GM12878 (cell line): ENCODE measurements around the gene PLVAP. TPM values are rescaled to one million over a fixed set of nuclear protein-coding genes. Genes with fewer than 3 reads are reported as not detected.

Experiments
- ATAC-seq: fragments of 200-7000 bp; cut with Tn5 transposase; 3 replicates; pipeline ENCODE4 v1.9.1; 2020; ENCODE audit warnings: mild to moderate bottlenecking, moderate library complexity
- BruUV-seq: library from RNA; stranded (reverse); fragments of 400-500 nt; replicated peaks from 2 replicates; lab custom pipeline; 2021; lab: Mats Ljungman, UMichigan
- CTCF ChIA-PET: fragments of 300-600 bp; sonication (Branson Sonifier 250); formaldehyde crosslinking; extraction: SDS; loops from one replicate; lab custom pipeline; 2021; ENCODE audit warnings: inconsistent platforms; lab: Yijun Ruan, JAX
- POLR2A ChIA-PET: fragments of 350-600 bp; formaldehyde crosslinking; extraction: SDS; loops from one replicate; lab custom pipeline; 2021; ENCODE audit warnings: inconsistent platforms; lab: Charles Lee
- RAD21 ChIA-PET: fragments of 300-600 bp; sonication (Branson Sonifier 250); formaldehyde crosslinking; loops from one replicate; lab custom pipeline; 2023; ENCODE audit warnings: antibody characterized with exemption; ENCODE audit not compliant: unreplicated experiment; lab: Charles Lee
- SMC1A ChIA-PET: fragments of 300-600 bp; sonication (Branson Sonifier 250); formaldehyde crosslinking; loops from one replicate; lab custom pipeline; 2023; ENCODE audit not compliant: unreplicated experiment, uncharacterized antibody; lab: Charles Lee
- DNase-seq: peaks from one replicate; pipeline ENCODE4 v3.0.0-alpha.2; 2011; ENCODE audit warnings: low read depth, low spot score
- FAIRE-seq: peaks from 3 replicates; lab custom pipeline; 2011; peaks lifted over from hg19 to GRCh38; lab: Jason Lieb, UNC
- H2AFZ ChIP-seq: 2 replicates; pipeline ENCODE4 v1.6.0; 2011; ENCODE audit warnings: low read depth, low read length, control low read depth; ENCODE audit not compliant: control insufficient read depth
- H3K27ac ChIP-seq: 2 replicates; pipeline ENCODE4 v1.5.1; 2011; ENCODE audit warnings: control low read depth; ENCODE audit not compliant: control insufficient read depth, insufficient read depth
- H3K27me3 ChIP-seq, 2 experiments: replicated peaks in 1 of 2; 2 replicates each; pipeline versions ENCODE4 v1.6.0 to v1.6.1; 2011; ENCODE audit warnings: low read length in 1 of 2; ENCODE audit not compliant: control insufficient read depth in 2 of 2, insufficient read depth in 2 of 2
- H3K36me3 ChIP-seq, 2 experiments: 2 replicates each; pipeline ENCODE4 v1.5.1; 2011; ENCODE audit warnings: low read length in 1 of 2; ENCODE audit not compliant: control insufficient read depth in 2 of 2, insufficient read depth in 2 of 2
- H3K4me1 ChIP-seq: 2 replicates; pipeline ENCODE4 v1.6.1; 2011; ENCODE audit warnings: mild to moderate bottlenecking, low read length, moderate library complexity, mixed read lengths; ENCODE audit not compliant: control insufficient read depth, insufficient read depth
- H3K4me2 ChIP-seq: 2 replicates; pipeline ENCODE4 v1.6.0; 2011; ENCODE audit warnings: control low read depth; ENCODE audit not compliant: control insufficient read depth, insufficient read depth
- H3K4me3 ChIP-seq: fragments of 200-600 bp; sonication (generic); 2 replicates; pipeline ENCODE4 v1.5.1; 2016
- H3K79me2 ChIP-seq: 2 replicates; pipeline ENCODE4 v1.6.0; 2011; ENCODE audit warnings: low read length; ENCODE audit not compliant: control insufficient read depth, insufficient read depth
- H3K9ac ChIP-seq: 2 replicates; pipeline ENCODE4 v1.8.0; 2011; ENCODE audit warnings: low read length, control low read depth, mixed read lengths; ENCODE audit not compliant: control insufficient read depth, insufficient read depth
- H3K9me3 ChIP-seq: replicated peaks from 3 replicates; pipeline ENCODE4 v1.5.1; 2011; ENCODE audit warnings: mild to moderate bottlenecking, low read length; ENCODE audit not compliant: control insufficient read depth, insufficient read depth
- H4K20me1 ChIP-seq: 2 replicates; pipeline ENCODE4 v1.6.0; 2011; ENCODE audit not compliant: control insufficient read depth, insufficient read depth
- BHLHE40 ChIP-seq, 2 experiments: fragments of 450-650 bp in 1 of 2; IDR thresholded peaks; 2 replicates each; pipeline ENCODE4 v1.6.1; 2011 to 2017; ENCODE audit warnings: low read depth in 2 of 2, borderline replicate concordance in 1 of 2, improper control_type of control experiment in 1 of 2, low read length in 1 of 2, mild to moderate bottlenecking in 1 of 2
- E2F8 ChIP-seq: fragments of 450-650 bp; IDR thresholded peaks from 2 replicates; pipeline ENCODE4 v1.6.1; 2018; ENCODE audit warnings: mild to moderate bottlenecking, low read depth, moderate library complexity; ENCODE audit not compliant: partially characterized antibody
- SPI1 ChIP-seq: IDR thresholded peaks from 2 replicates; pipeline ENCODE4 v1.6.1; 2011; ENCODE audit warnings: low read depth, mild to moderate bottlenecking, low read length, moderate library complexity, borderline replicate concordance; ENCODE audit not compliant: insufficient read depth
- WGBS: methylation state at CpG from one replicate; pipeline ENCODE4 v1.1.6; 2016; ENCODE audit warnings: low lambda C conversion rate; ENCODE audit not compliant: insufficient replicate concordance, insufficient coverage; ENCODE audit errors: missing lambda C conversion rate; 5-methylcytosine and 5-hydroxymethylcytosine counted together
- in situ Hi-C: fragments of 300-500 bp; cut with MboI; formaldehyde crosslinking; loops from 9 replicates; pipeline ENCODE4 v1.14.3; 2018; ENCODE audit warnings: mixed read lengths
- intact Hi-C: fragments of 100-400 bp; cut with micrococcal nuclease; formaldehyde crosslinking; loops from one replicate; pipeline ENCODE4 v1.14.2; 2022; ENCODE audit not compliant: unreplicated experiment
- polyA plus RNA-seq, 11 experiments: library from polyadenylated mRNA; depleted of rRNA in 4 of 11; unstranded in 6 of 11; stranded (reverse) in 5 of 11; fragments of >200 nt; fragmentation: Nextera tagmentation in 4 of 11; fragmentation: Illumina TruSeq in 1 of 11; extraction: Ambion mirVana in 4 of 11; extraction: Trizol in 1 of 11; gene quantifications; 1 replicate in 1 of 11; 2 replicates in 10 of 11; pipeline versions ENCODE4 v1.2.1 to v1.2.3, GENCODE V29; 2011 to 2016; ENCODE audit warnings: inconsistent platforms in 2 of 11, missing spikeins in 2 of 11, low read depth in 1 of 11
- total RNA-seq, 4 experiments: library from RNA; depleted of rRNA in 3 of 4; stranded (reverse); fragments of >200 nt in 3 of 4; fragmentation: Illumina TruSeq in 1 of 4; extraction: Trizol in 1 of 4; gene quantifications; 2 replicates each; pipeline versions ENCODE4 v1.2.1 to v1.2.3, GENCODE V29; 2013 to 2021
- TF ChIP-seq, protein P1 (sequence below), 3 experiments: IDR thresholded peaks in 2 of 3; conservative IDR thresholded peaks in 1 of 3; 2 replicates each; pipeline ENCODE4 v1.5.1; 2011; ENCODE audit warnings: low read depth in 3 of 3, low read length in 3 of 3, mild to moderate bottlenecking in 3 of 3, control low read depth in 2 of 3, moderate library complexity in 2 of 3, inconsistent platforms in 1 of 3, mixed read lengths in 1 of 3; ENCODE audit not compliant: control insufficient read depth in 2 of 3, insufficient read depth in 1 of 3; ENCODE audit errors: extremely low read depth in 1 of 3

Gene PLVAP
- total and polyA plus RNA-seq, 10 of the 15 experiments (the other 5 are each of a cell fraction or from before 2014, with no cell fraction given), result 0.03 to 0.54 (median 0.06) TPM; not detected in 4

DNA sequence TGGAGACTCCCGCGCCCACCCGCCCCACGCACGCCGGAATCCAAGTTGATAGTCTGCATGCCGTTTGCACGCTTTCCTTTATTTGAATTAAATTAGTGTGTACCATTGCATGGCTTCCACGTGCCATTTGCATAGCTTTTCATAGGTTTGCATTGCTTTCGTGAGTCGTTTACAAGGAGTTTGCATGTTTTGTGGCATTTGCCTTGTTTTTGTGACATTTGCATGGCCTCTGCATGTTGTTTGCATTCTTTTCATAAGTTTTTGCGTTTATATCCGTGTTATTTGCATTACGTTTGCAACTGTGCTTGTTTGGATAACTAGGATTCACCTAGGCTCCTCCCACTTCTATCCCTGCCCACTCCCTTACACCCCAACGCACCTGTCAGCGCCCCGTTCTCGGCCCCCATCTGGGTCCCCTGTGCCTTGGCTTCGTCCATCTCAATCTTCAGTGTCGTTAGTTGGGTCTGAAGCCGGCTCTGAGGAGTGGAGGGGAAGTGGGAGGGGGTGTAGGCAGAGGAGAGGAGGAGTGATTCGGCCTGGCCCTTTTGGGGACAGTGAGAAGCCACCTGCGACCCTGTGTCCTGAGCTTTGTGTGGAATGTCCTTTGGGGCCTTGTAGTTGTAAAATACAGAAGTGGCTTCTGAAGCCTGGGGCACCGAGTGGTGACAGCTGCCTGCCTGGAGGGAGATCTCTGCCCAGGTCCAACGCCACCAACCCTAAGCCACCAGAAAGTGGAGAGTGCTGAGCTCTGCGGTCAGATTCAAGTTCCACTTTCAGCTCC is 14.4 kb upstream of the PLVAP start:
- Histone ChIP-seq H3K4me2 (peak overlapping the region; percentile 94), H3K9ac (no peak overlapping the region; the same call in 1 of the 2 replicates), H4K20me1 (no peaks in the 10 kb centered on the region), H3K27ac (no peak overlapping the region), H3K9me3 (no peaks in the 10 kb centered on the region; the same call in 1 of the 3 replicates)
- SMC1A ChIA-PET, result interaction anchor here (0.7 to 1.5 kb wide), 2 partner anchors 21 to 98 kb away, joined by 3 to 6 read pairs; no protein-coding TSS in a partner anchor
- RAD21 ChIA-PET, result interaction anchor here (1.0 to 1.5 kb wide), 2 partner anchors 56 to 82 kb away, joined by 3 to 4 read pairs; partner anchors contain the start of gene DDA1
- POLR2A ChIA-PET, result interaction anchor here (0.5 to 0.8 kb wide), 4 partner anchors 9 to 712 kb away, joined by 3 to 10 read pairs (median 4); partner anchors contain the start of gene BST2
- ATAC-seq (no peak), DNase-seq (no peak)
- in situ Hi-C loops (no loop called here), intact Hi-C loops (no loop called here)
- TF ChIP-seq BHLHE40 (IDR thresholded peaks at IDR 0.05; ENCODE audit: borderline replicate concordance in 1 of 2, low read depth in 2 of 2, low read length in 1 of 2) (peak; percentile 48 to 67; a peak in 3 of 4 replicates), SPI1 (peak; percentile 22; the same call in 1 of the 2 replicates), E2F8 (no peak)
- TF ChIP-seq, protein P1, sequence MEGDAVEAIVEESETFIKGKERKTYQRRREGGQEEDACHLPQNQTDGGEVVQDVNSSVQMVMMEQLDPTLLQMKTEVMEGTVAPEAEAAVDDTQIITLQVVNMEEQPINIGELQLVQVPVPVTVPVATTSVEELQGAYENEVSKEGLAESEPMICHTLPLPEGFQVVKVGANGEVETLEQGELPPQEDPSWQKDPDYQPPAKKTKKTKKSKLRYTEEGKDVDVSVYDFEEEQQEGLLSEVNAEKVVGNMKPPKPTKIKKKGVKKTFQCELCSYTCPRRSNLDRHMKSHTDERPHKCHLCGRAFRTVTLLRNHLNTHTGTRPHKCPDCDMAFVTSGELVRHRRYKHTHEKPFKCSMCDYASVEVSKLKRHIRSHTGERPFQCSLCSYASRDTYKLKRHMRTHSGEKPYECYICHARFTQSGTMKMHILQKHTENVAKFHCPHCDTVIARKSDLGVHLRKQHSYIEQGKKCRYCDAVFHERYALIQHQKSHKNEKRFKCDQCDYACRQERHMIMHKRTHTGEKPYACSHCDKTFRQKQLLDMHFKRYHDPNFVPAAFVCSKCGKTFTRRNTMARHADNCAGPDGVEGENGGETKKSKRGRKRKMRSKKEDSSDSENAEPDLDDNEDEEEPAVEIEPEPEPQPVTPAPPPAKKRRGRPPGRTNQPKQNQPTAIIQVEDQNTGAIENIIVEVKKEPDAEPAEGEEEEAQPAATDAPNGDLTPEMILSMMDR (IDR thresholded peaks at IDR 0.05 in 2 of 3, conservative IDR thresholded peaks at IDR 0.05 in 1 of 3; ENCODE audit: control insufficient read depth in 2 of 3, extremely low read depth in 1 of 3, insufficient read depth in 1 of 3, low read depth in 3 of 3, low read length in 3 of 3), result 0 out of 6 replicates have a peak, but pooled peaks of 1 of the 3 experiments have one; percentile 0
- TF ChIP-seq, all 136 proteins: peak for 3
- peak overlapping the region; percentile 34 for H2AFZ ChIP-seq
- no peak for FAIRE-seq
- peak overlapping the region; percentile 20; the same call in 1 of the 2 replicates for H3K4me3 ChIP-seq
- H3K79me2 ChIP-seq, result no peaks in the 10 kb centered on the region
- peaks cover 9% of the 10 kb centered on the region for H3K4me1 ChIP-seq
- H3K27me3 ChIP-seq, result peaks cover 2 to 3% of the 10 kb centered on the region in 2 experiments; a peak in 3 of 4 replicates
- CTCF ChIA-PET, result interaction anchor here (0.6 to 9.4 kb wide), 11 partner anchors 14 to 452 kb away, joined by 3 to 170 read pairs (median 4); partner anchors contain the start of genes BST2 and USHBP1
- H3K36me3 ChIP-seq, result no peaks in the 10 kb centered on the region
- WGBS, result 4% methylated on average over 24 of the region's 26 CpGs
- no TSS peak for BruUV-seq
